Adrenal gland (tissue), 5 donors: ENCODE measurements around the gene OR13C5.

ENCODE experiments used
- POLR2A ChIP-seq, 2 donors: fragments of 450-650 bp; IDR thresholded peaks; one replicate each; pipeline ENCODE4 v1.6.1; 2017; ENCODE audit warnings: antibody characterized with exemption in 2 of 2, mild to moderate bottlenecking in 2 of 2, moderate library complexity in 1 of 2
- TF ChIP-seq, protein P1 (sequence below), 6 experiments: fragments of 450-650 bp in 4 of 6; fragments of 200-600 bp in 2 of 6; sonication (generic) in 1 of 6; IDR thresholded peaks; 1 replicate in 5 of 6; 2 replicates in 1 of 6; pipeline versions ENCODE4 v1.5.1 to v1.8.0; 2016 to 2021; ENCODE audit warnings: antibody characterized with exemption in 6 of 6, mild to moderate bottlenecking in 2 of 6, moderate library complexity in 1 of 6
- donor health status: DM: no; HTN: no; CAD: no.

DNA sequence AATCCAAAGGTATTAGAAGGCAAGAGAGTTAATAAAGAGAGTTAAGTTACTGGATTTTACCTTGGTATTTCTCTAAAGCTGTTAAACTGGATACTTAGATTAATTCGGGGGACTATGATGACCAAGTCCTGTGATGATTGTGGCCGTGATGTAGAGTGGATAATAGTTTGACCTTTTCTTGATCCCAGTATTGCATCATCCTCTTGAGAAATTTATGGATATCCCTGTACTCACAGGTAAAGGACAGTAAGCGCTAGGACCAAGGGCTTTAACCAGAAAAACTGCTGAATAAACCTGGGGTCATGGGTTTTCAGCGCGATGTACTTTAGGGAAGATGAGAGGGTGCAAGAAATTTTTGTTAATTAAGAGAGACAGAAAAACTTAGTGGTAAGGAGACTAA lies 21.9 kb downstream of the OR13C5 start:
- TF ChIP-seq, protein P1, sequence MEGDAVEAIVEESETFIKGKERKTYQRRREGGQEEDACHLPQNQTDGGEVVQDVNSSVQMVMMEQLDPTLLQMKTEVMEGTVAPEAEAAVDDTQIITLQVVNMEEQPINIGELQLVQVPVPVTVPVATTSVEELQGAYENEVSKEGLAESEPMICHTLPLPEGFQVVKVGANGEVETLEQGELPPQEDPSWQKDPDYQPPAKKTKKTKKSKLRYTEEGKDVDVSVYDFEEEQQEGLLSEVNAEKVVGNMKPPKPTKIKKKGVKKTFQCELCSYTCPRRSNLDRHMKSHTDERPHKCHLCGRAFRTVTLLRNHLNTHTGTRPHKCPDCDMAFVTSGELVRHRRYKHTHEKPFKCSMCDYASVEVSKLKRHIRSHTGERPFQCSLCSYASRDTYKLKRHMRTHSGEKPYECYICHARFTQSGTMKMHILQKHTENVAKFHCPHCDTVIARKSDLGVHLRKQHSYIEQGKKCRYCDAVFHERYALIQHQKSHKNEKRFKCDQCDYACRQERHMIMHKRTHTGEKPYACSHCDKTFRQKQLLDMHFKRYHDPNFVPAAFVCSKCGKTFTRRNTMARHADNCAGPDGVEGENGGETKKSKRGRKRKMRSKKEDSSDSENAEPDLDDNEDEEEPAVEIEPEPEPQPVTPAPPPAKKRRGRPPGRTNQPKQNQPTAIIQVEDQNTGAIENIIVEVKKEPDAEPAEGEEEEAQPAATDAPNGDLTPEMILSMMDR (IDR thresholded peaks at IDR 0.05) = no peak
- no peak for TF ChIP-seq POLR2A (IDR thresholded peaks at IDR 0.05)
